ENCODE results near the gene RASGEF1C.

Gene RASGEF1C

GRCh38 chr5:180157866-180158265 lies 51.1 kb downstream of the RASGEF1C start:
- no peak for DNase-seq

DNA sequence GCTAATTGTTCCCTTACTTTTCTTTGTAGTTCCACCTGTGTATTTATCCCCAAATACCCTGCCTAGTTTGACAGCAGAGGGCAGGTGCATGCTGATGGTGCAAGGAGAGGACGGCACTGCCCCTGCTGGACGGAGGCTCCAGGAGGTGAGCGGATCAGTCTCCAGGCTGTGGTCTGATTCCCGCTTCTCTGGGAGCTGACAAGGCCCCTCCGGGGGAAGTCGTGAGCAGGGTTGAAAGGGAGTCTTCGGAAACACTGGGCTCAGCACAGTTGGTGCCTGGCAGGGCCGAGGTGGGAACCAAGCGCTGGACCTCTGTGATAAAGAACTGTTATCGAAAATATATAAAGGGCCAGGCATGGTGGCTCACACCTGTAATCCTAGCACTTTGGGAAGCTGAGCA lies 52.9 kb downstream of the RASGEF1C start:
- DNase-seq, result no peak

- DNase-seq, result no peak
Observed at GRCh38 chr5:180155365-180155926, 53.6 kb downstream of the RASGEF1C start.

DNA sequence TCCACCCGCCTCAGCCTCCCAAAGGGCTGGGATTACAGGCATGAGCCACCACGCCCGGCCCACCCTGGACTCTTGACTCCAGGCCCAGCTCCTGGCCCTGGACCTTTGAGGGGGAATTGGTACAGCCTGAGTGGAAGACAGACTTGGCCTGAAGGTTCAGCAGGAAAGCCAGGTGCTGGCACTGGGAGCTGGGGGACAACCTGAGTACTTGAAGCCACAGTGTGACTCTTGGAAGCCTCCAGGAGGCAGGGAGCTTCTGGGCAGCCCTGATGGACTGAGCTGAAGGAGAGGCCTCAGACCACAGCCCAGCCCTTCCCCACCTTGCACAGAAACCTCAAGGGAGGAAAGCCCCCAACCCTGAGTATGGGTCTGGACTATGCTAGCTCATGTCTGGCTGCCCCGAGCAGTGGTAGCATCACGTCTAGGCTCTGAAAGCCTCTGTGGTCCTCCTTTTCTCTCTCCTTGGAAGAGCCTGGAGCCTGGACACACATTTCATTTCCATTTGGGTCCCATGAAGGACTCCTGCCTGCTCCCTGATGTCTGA lies 54.1 kb downstream of the RASGEF1C start:
- no peak for DNase-seq

GRCh38 chr5:180153991-180154390 lies 55.0 kb downstream of the RASGEF1C start:
- DNase-seq, result no peak

GRCh38 chr5:180153099-180153498 lies 55.9 kb downstream of the RASGEF1C start:
- DNase-seq, result no peak

DNA sequence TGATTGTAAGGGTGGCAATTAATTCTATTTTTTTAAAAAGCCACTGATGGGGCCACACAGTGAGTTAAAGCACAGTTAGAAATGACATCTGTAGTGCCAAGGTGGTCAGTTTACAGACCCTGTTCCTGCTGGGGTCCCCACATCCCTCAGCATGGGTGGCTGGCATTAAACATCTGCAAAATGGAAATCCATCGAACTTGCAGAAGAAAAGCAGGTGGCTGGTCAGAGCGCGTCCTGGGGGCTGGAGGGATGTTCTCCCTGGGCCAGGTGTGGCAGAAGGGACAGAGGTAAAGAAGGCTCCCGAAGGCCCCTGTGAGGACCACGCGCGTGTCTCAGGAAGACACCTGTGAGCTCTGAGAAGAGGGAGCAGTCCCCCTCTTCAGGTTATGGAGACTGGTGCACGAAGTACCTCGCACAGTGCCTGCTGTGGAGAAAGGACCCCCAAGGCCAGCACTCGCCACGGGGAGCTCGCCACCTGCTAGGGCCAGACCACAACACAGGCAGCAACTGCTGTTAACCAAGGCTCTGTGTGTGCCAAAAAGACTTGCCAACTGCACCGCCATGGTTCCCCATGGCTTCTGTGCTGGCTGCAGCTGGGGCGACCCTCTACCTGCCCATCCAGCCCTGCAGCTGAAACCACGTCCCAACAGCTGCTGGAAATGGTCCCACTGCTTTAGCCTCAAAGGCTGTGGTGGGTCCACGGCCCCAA lies 65.2 kb downstream of the RASGEF1C start:
- DNase-seq, result no peak

DNA sequence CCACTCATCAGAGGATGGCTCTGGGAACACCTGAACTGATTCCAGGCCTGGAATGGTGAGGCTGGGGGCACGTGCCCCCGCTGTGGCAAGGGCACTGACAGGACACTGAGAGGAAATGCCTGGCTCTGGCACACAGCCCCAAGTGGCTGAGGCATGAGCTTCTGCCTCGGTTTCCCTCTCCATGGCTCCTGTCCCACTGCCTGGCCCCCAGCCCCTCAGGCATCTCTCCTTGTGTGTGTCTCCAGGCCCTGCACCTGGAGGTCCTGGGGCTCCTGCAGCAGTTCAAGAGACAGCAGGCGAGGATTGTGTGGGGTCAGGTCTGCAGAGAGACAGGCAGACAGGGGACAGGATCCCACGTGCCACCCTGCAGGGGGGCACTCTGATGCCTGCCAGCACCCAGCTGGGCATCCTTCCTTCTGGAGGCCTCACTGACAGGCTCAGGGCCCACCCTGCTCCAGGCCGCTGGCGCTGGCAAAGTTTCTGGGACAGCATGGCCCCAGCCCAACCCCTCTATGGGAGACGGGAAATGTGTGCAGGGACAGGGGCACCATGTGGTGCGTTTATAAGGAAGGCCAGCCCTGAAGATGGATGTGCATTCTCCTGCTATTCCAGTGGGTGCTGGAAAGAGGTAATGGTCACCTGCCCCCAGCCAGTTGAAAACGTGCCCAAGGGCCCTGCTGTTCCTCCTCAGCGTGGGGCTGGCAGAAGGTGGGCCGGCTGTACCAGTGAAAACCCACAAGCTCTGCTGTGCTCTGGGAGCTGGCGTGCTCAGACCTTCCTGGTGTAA lies 66.0 kb downstream of the RASGEF1C start:
- DNase-seq, result no peak

GRCh38 chr5:180142021-180142765 lies 66.8 kb downstream of the RASGEF1C start:
- DNase-seq, result no peak

- DNase-seq, result no peak
Observed at GRCh38 chr5:180141068-180141660, 67.8 kb downstream of the RASGEF1C start.

DNA sequence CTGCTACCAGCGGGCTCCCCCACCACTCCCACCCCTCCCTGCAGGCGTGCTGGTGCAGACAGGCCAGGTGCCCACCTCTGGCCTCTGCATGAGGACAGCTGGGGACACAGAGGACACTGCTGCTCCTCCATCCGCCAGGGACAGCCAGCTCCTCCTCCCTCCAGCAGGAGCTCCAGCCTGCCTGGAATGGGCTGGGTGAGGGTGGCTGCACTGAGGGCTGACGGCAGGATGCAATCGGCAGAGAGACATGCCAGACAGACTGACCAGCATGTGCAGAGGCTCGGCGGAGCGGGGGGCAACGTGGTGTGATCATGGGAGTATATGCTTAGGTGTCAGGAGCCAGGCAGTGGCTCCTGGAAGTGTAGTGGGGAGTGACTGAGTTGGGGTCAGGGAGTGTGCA lies 68.4 kb downstream of the RASGEF1C start:
- DNase-seq, result no peak

DNA sequence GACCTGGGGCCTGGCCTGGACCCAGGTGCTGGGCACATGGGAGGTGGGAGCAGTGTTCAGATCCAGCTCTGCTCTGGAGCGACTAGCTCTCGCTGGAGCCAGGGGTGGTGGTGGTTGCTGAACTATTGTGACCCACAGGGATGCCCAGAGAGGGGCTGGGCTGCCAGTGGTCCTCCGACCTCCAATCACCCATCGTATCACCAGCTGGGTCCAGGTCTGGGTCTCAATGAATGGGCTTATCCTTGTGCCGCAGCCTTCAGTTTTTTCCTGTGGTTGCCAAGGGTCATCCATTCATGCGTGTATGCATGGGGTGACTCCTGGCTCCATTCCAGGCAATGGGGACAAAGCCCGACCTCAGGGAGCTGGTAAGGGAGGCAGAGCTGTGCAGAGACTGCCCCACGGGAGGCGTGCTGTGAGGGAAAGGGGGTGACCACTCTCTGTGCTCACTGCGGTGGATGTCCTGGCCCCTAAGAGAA lies 68.9 kb downstream of the RASGEF1C start:
- DNase-seq, result no peak

- DNase-seq, result no peak
Observed at GRCh38 chr5:180139731-180140055, 69.3 kb downstream of the RASGEF1C start.

- no peak for DNase-seq
Observed at GRCh38 chr5:180138976-180139730, 69.9 kb downstream of the RASGEF1C start.

DNA sequence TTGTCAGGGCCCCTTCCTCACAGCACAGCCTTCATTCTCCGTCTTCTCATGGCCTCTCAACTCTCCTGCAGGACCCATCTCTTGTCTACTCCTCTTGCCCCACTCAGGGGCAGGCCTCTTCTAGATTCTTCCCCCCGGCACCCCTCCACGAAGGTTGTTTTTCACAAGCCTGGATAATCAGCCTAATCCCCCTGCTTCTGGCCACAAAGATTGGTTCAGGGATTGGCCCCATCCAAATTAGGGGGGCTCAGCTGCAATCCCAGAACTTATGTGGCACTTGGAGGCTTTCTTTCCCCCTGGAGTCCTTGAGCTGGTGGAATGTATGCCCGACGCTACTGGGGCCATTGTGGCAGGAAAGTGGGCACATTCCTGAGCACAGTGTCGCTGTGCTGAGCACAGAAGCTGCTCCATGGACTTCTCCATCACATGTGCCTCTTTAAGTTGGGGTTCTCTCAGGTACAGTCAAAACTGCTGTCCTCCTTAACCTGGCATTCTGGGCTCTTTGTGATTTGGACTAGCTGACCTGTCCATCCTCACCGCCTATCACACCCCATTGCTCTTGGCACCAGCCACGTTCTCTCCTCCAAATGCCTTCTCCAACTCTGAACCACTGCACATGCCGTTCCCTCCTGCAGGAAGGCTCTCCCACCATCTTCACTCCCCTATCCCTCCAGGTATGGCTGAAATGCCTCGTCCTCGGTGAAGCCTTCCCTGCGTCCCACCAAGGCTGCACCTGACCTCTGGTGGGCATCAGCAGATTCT lies 70.6 kb downstream of the RASGEF1C start:
- DNase-seq, result no peak

- DNase-seq, result no peak
Observed at GRCh38 chr5:180137401-180138213, 71.4 kb downstream of the RASGEF1C start.

GRCh38 chr5:180136630-180137381 lies 72.2 kb downstream of the RASGEF1C start:
- no peak for DNase-seq

DNA sequence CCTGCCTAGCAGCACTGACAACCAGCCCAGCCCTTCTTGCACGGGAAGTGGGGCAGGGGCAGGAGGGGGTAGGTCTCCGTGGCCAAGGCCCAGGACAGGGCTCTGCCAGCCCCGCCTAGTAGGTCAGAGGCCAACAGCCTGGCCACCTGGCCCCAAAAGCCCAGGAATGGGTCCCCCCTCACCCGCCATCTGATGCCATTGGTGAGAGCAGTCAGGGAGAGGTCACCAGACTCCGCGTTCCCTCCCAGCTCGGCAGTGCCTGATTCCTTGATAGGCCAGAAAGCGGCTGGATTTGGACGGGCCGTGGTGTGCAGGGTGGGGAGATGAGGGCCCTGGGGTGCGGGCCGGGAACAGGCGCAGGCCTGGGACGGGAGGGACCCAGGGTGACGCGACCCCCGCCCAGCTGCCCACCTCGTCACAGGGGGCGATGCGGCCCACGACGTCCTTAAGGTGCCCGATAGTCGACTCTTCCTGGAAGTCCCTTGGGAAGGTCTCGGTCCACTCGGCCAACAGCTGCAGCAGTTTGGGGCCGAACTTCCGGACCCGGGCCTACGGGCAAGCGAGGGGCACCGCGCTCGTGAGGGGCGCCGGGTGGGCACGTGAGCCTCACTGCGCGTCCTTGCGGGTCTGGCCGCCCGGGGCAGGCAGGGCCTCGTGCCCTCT lies 72.9 kb downstream of the RASGEF1C start:
- DNase-seq, result no peak

All from activated gamma-delta T cell (primary cell).